IPS-15b (cell line): ENCODE measurements around the gene BGLAP.

Experiments used
- H3K27me3 ChIP-seq: one replicate; pipeline ENCODE4 v1.6.1; 2013; ENCODE audit warnings: low read length; ENCODE audit not compliant: control insufficient read depth, insufficient read depth
- H3K36me3 ChIP-seq: one replicate; pipeline ENCODE4 v1.6.1; 2013; ENCODE audit warnings: low read length; ENCODE audit not compliant: control insufficient read depth, insufficient read depth
- H3K4me1 ChIP-seq: one replicate; pipeline ENCODE4 v1.6.1; 2013; ENCODE audit warnings: mild to moderate bottlenecking, low read length; ENCODE audit not compliant: control insufficient read depth, insufficient read depth
- H3K4me3 ChIP-seq: one replicate; pipeline ENCODE4 v1.5.1; 2013; ENCODE audit warnings: low read depth, low read length
- H3K9ac ChIP-seq: one replicate; pipeline ENCODE4 v1.6.1; 2013; ENCODE audit warnings: low read depth, mild to moderate bottlenecking, low read length
- H3K9me3 ChIP-seq: one replicate; pipeline ENCODE4 v1.6.1; 2013; ENCODE audit warnings: mild to moderate bottlenecking, low read length; ENCODE audit not compliant: control insufficient read depth, insufficient read depth

The BGLAP gene

DNA sequence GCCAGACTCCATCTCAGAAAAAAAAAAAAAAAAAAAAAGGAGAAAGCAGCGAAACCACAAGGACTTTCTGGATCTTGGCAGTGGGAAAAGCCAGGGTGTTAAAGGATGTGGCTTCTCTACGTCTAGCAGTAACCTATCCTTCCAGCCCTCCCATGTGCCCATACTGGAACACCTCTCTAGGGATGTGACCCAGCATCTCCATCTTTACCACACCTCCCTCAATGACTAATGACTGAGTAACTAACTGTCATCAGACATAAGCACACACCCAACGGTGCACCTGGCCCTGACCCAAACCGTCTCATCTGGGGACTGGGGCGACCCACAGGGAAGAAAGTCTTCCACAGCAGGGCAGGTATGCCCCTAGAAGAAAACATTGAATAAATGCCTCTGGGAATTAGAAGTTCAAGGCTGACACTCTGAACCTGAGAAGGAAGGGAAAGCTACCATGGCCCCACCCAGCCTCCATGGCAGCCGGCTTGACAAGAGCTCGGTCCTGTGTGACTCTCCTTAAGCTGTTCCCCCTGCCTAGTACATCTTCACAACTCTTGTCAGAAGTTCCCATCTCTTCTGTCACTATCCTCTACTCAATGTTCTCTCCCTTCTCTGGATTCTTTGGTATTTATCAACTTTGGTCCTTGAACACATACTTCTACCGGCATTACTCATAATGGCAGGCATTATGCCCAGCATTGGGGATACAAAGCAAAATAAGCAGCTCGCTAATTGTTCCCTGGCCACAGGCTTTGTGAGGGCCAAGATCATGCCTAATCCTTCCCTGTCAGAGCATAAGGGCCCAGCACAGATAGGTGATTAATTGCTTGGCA, 20.7 kb downstream of the BGLAP start:
- no peak overlapping the region for H3K9ac ChIP-seq
- no peaks in the 10 kb centered on the region for H3K27me3 ChIP-seq
- H3K4me3 ChIP-seq, result no peak overlapping the region
- no peaks in the 10 kb centered on the region for H3K4me1 ChIP-seq
- no peaks in the 10 kb centered on the region for H3K9me3 ChIP-seq
- peaks cover 82% of the 10 kb centered on the region for H3K36me3 ChIP-seq

DNA sequence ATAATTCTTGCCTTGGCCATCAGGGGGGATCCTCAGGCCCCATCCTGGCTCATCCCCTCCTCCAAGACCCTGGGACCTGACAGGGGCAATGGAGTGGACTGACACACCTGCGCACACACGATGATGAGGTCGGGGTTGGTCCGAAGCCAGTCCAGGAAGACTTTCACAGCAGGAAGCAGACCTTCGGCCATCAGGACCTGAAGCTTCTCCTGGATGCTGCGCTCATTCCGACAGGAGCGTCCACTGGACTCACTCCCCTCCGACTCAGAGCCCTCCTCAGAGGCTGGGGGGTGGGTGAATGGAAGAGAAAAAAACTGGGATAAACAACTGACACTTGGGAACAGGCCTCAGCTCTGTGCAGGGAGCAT, 21.3 kb downstream of the BGLAP start:
- no peak overlapping the region for H3K9ac ChIP-seq
- H3K27me3 ChIP-seq, result no peaks in the 10 kb centered on the region
- H3K36me3 ChIP-seq, result peaks cover 82% of the 10 kb centered on the region
- H3K4me3 ChIP-seq, result no peak overlapping the region
- H3K4me1 ChIP-seq, result no peaks in the 10 kb centered on the region
- H3K9me3 ChIP-seq, result no peaks in the 10 kb centered on the region

DNA sequence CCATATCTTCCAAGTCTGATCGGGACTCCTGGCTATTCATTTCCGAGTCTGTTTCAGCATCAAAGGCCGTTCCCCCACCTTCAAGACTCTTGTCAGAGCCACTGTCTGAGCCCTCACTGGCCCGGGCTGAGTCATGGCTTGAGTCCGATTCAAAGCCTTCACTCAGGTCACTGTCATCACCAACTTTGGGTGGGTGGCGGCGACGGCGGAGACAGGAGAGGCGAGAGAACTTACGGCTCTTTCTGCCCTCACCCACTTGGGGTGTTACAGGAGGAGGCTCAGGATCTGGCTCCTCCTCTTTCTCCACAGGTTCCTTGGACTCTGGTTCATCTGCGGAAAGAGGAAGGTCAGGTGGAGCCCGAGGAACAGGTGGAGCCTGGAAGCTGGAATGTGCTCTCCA, 24.1 kb downstream of the BGLAP start:
- Histone ChIP-seq H3K9me3 (no peaks in the 10 kb centered on the region), H3K27me3 (no peaks in the 10 kb centered on the region), H3K4me3 (no peak overlapping the region), H3K36me3 (peaks cover 69% of the 10 kb centered on the region), H3K4me1 (no peaks in the 10 kb centered on the region), H3K9ac (no peak overlapping the region)

DNA sequence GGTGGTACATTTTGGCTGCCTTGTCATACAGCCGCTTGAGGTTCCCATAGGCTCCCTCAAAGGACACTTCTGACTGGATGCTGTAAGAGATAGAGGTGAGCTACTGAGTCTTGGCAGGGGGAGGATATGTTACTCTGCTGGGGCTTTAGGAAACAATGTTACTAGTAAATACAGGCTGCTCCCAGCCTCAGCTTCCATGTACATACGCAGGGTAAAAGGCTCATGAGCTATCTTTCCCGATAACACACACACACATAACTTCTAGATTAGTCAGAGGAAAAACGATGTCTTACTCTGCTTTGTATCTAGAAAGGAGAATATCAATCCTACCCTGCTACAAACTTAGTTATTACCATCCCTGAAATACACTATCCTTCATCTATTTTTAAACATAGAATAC, 26.4 kb downstream of the BGLAP start:
- no peaks in the 10 kb centered on the region for H3K4me1 ChIP-seq
- H3K9ac ChIP-seq, result no peak overlapping the region
- no peaks in the 10 kb centered on the region for H3K27me3 ChIP-seq
- peaks cover 71% of the 10 kb centered on the region for H3K36me3 ChIP-seq
- H3K4me3 ChIP-seq, result no peak overlapping the region
- H3K9me3 ChIP-seq, result no peaks in the 10 kb centered on the region

DNA sequence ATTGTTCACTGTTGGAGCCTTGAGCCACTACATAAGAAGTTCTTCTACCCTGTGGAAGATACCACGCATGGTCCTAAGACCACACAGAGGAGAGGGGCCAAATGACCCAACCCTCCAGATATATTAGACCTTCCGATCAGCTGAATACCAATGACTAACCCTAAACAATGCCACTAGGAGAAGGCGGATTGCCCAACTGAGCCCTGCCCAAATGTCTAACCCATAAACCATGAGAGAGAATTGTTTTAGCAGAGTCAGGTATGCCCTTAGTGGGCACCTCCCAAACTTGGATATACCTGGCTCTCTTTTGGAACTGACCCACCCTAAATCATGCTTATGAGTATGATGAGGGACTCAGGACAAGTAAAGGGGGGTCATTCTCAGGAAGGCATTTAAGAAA, 28.3 kb downstream of the BGLAP start:
- Histone ChIP-seq H3K27me3 (no peaks in the 10 kb centered on the region), H3K9me3 (no peaks in the 10 kb centered on the region), H3K36me3 (peaks cover 77% of the 10 kb centered on the region), H3K9ac (no peak overlapping the region), H3K4me3 (no peak overlapping the region), H3K4me1 (no peaks in the 10 kb centered on the region)

DNA sequence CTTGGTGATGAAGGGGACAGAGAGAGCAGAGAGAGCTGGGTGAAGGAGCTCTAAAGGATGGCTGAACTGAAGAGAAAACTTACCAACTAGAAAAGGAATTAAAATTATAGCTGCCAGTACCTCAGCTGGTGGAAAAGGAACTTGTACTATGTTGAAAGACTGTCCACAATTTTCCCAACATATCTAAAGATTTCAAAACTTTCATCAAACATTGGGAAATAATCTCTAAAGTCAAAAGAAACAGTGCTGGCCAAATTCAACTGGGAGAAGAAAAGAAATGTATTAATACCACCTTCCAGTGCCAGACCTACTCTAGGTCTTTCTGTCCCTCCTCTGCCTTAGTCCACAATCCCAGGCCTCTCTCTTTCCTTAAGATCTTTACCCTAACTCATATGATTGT, 34.5 kb downstream of the BGLAP start:
- no peaks in the 10 kb centered on the region for H3K4me1 ChIP-seq
- H3K36me3 ChIP-seq, result peaks cover 71% of the 10 kb centered on the region

DNA sequence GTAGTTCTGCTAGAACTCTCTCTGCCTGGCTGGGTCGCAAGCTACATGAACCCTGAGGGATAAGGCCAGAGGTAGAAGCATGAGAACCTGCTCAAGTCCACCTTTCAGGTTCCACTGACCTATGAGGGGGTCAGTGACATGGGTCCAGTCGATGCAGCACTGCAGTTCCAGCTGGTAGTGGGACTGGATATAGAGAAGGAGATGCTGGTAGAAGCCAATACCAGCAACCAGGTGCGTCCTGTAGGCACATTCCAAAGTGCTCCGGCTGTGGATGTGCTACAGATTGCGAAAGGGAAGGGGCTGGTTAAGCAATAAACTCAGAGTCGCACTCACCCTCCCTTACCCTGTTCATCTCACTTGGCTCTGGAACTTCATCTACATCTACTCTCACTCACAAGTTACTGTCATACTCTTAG, 35.0 kb downstream of the BGLAP start:
- no peaks in the 10 kb centered on the region for H3K27me3 ChIP-seq
- H3K4me1 ChIP-seq, result peaks cover 2% of the 10 kb centered on the region
- no peaks in the 10 kb centered on the region for H3K9me3 ChIP-seq
- no peak overlapping the region for H3K9ac ChIP-seq
- H3K4me3 ChIP-seq, result no peak overlapping the region
- H3K36me3 ChIP-seq, result peaks cover 67% of the 10 kb centered on the region

More for the DNA sequence above, 34.5 kb downstream of the BGLAP start:
- H3K4me3 ChIP-seq, result no peak overlapping the region
- no peaks in the 10 kb centered on the region for H3K27me3 ChIP-seq
- no peak overlapping the region for H3K9ac ChIP-seq
- H3K9me3 ChIP-seq, result no peaks in the 10 kb centered on the region

DNA sequence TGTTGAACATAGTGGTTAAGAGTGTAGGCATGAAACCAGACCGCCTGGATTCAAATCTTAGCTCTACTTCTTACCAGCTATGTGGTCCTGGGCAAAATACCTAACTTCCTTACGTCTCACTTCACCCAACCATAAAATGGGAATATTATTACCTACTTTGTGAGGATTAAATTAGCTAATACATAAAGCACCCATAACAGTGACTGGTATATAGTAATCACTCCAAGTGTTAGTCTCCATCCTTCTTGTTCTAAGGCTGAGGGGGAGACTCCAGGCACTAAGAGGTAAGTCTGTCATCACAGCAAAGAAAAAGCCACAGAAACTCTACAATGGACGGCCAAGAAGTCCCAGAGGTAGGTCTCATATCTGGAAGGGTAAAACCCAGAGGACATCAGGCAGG, 37.9 kb downstream of the BGLAP start:
- Histone ChIP-seq H3K27me3 (no peaks in the 10 kb centered on the region), H3K4me1 (peaks cover 10% of the 10 kb centered on the region), H3K9ac (no peak overlapping the region), H3K4me3 (no peak overlapping the region), H3K36me3 (peaks cover 41% of the 10 kb centered on the region), H3K9me3 (no peaks in the 10 kb centered on the region)

DNA sequence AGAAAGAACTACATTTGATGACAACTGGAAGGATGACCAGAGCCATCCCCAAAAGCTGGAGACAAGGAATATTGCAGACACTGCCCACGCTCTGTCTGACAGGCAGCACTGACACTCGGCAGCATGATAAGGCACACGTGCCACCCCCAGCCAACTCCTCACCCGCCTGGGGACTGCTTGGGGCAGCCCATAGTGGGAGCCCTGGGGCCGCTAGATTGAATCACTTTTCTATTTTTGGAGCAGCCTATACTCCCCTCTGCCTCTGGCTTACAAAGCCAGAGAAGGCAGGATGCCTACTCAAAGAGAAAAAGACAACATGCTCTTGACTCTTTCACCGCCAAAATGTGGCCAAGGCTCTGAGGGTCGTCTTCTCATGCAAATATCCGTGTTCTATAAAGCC, 39.3 kb downstream of the BGLAP start:
- H3K36me3 ChIP-seq, result peaks cover 34% of the 10 kb centered on the region
- H3K4me3 ChIP-seq, result peak overlapping the region; percentile 83
- H3K9ac ChIP-seq, result peak overlapping the region; percentile 71

DNA sequence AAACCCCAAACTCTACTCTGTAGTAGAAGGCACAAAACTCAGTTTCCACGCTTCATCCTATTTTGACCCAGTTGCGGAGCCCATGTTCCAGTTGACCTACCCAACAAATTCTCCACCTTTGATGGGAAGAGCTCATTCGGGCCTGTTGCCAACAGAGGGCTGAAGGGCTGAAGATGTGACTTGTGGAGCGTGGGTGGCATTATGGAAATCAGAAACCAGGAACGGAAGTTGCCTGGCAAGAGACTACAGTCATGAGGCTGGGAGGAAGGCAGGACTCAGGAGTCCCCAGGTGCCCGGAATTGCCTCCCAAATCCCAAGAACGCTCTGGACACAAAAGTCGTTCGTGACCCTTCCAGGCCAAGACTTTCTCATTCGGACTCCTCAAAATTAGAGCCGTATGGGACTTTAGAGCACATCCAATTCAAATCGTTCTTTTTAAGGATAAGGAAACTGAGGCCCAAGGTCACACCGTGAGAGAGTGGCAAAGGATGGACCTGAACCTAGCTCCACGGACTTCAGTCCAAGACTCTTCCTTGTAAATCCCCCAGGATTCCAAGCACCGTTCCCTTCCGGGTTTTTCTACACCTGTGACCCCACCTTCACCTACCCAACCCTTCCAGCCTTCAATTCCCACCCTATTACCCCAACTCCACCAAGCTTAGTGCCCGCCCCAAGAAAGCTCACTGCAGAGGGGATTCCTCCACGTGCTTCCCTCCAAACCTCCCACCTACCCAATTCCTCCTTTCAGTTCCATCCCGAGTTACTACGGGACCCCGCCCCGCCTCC, 39.9 kb downstream of the BGLAP start:
- Histone ChIP-seq H3K4me1 (peaks cover 10% of the 10 kb centered on the region), H3K36me3 (peaks cover 30% of the 10 kb centered on the region), H3K4me3 (peak overlapping the region; percentile 83), H3K9me3 (no peaks in the 10 kb centered on the region), H3K27me3 (no peaks in the 10 kb centered on the region), H3K9ac (peak overlapping the region; percentile 71)

More for the DNA sequence above, 39.3 kb downstream of the BGLAP start:
- H3K27me3 ChIP-seq, result no peaks in the 10 kb centered on the region
- H3K4me1 ChIP-seq, result peaks cover 10% of the 10 kb centered on the region
- H3K9me3 ChIP-seq, result no peaks in the 10 kb centered on the region

DNA sequence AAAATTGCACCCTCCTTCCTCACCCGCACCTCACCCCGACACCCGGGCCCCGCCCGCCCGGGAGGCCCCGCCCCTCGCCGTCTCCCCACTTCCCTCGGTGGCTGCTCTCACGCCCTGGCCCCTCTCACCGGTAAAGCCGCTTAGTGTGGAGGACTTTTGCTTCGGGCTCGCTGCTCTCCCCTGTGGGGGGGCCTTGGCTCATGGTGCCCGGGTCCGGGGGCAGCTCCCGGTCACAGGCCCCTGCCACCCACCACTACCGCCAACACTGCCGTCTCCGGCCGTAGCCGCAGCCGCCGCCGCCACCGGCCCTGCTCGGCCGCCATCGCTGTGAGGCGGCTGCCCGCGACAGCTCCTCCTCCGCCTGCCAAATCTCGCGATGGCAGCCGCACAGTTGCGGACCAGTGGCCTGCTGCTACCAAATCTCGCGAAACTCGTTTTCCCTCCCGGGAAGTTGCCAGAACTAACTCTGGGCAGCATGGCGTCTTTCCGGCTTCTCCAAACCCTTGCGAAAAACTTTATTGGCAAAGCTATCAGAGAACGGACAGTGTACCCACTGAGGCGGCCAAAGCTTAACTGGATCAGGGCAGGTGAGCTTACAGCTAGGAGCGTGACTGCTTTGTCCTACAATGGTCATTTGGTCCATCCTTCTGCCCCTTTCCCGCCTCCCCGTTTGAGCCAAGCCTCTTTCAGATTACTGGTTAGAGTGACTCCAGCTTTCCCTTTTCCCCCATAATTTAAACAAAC, 40.7 kb downstream of the BGLAP start, which contains the start of gene SMG5:
Gene SMG5 (minus strand): TSS at position 347 of the 744 bp plus-strand sequence. CDS start 145 bp downstream, at position 202.
- Histone ChIP-seq H3K9ac (peak within 1 kb of the TSS; percentile 89), H3K36me3 (peaks cover 24% of the 10 kb centered on the region), H3K4me1 (peaks cover 10% of the 10 kb centered on the region), H3K9me3 (no peaks in the 10 kb centered on the region), H3K27me3 (no peaks in the 10 kb centered on the region), H3K4me3 (peak within 1 kb of the TSS; percentile 83)
